Smooth muscle cell (in vitro differentiated cells): ENCODE results near the gene ACTL6B. TPM values are rescaled to one million over a fixed set of nuclear protein-coding genes. Genes with fewer than 3 reads are reported as not detected.

Source experiments
- DNase-seq: peaks from one replicate; lab custom pipeline; 2025; ENCODE audit not compliant: unreplicated experiment; lab: John Stamatoyannopoulos, UW
- H2AFZ ChIP-seq: fragments of 200-600 bp; sonication (generic); 2 replicates; pipeline ENCODE4 v1.6.0; 2016; ENCODE audit warnings: antibody characterized with exemption, low read depth, mild to moderate bottlenecking
- H3F3A ChIP-seq: fragments of 200-600 bp; sonication (generic); 2 replicates; pipeline ENCODE4 v1.6.0; 2017; ENCODE audit warnings: antibody characterized with exemption, low read depth
- H3K27ac ChIP-seq: fragments of 200-600 bp; sonication (generic); 2 replicates; pipeline ENCODE4 v1.5.1; 2016; ENCODE audit warnings: low read depth, mild to moderate bottlenecking
- H3K27me3 ChIP-seq: fragments of 200-600 bp; sonication (generic); 2 replicates; pipeline ENCODE4 v1.6.1; 2016; ENCODE audit warnings: low read depth, mild to moderate bottlenecking
- H3K36me3 ChIP-seq: fragments of 200-600 bp; sonication (generic); 2 replicates; pipeline ENCODE4 v1.5.1; 2016; ENCODE audit warnings: low read depth
- H3K4me1 ChIP-seq: fragments of 200-600 bp; sonication (generic); 2 replicates; pipeline ENCODE4 v1.5.1; 2016; ENCODE audit warnings: low read depth
- H3K4me2 ChIP-seq: fragments of 200-600 bp; sonication (generic); 2 replicates; pipeline ENCODE4 v1.6.0; 2016; ENCODE audit warnings: mild to moderate bottlenecking
- H3K4me3 ChIP-seq: fragments of 200-600 bp; sonication (generic); 2 replicates; pipeline ENCODE4 v1.5.1; 2016; ENCODE audit warnings: mild to moderate bottlenecking
- H3K79me2 ChIP-seq: fragments of 200-600 bp; sonication (generic); 2 replicates; pipeline ENCODE4 v1.6.0; 2016; ENCODE audit warnings: low read depth, mild to moderate bottlenecking
- H3K9ac ChIP-seq: fragments of 200-600 bp; sonication (generic); 2 replicates; pipeline ENCODE4 v1.6.0; 2016; ENCODE audit warnings: low read depth
- H3K9me3 ChIP-seq: fragments of 200-600 bp; sonication (generic); replicated peaks from 2 replicates; pipeline ENCODE4 v1.5.1; 2016; ENCODE audit warnings: low read depth
- H4K20me1 ChIP-seq: fragments of 200-600 bp; sonication (generic); 2 replicates; pipeline ENCODE4 v1.6.0; 2016; ENCODE audit warnings: low read depth
- whole genome bisulfite sequencing: methylation state at CpG from one replicate; pipeline ENCODE4 v1.1.7; 2016; ENCODE audit warnings: low lambda C conversion rate; 5-methylcytosine and 5-hydroxymethylcytosine counted together
- polyA plus RNA-seq: library from polyadenylated mRNA; unstranded; fragments of >200 nt; fragmentation: Nextera tagmentation; extraction: Ambion mirVana; gene quantifications from 2 replicates; pipeline ENCODE4 v1.2.1, GENCODE V29; 2016
- total RNA-seq: library from RNA; depleted of rRNA; stranded (reverse); fragments of >200 nt; gene quantifications from 2 replicates; pipeline ENCODE4 v1.2.3, GENCODE V29; 2014
- TF ChIP-seq, protein P1 (sequence below): fragments of 200-600 bp; sonication (generic); IDR thresholded peaks from 2 replicates; pipeline ENCODE4 v1.5.1; 2017; ENCODE audit warnings: borderline replicate concordance, mild to moderate bottlenecking, antibody characterized with exemption; ENCODE audit not compliant: insufficient read depth, poor library complexity, severe bottlenecking

The ACTL6B gene
- total and polyA plus RNA-seq, 2 experiments from 2014 or later: not detected

GRCh38 chr7:100682228-100682741 lies 26.0 kb upstream of the ACTL6B start:
- 72% methylated on average over 18 of the region's 25 CpGs for WGBS
- H3K27me3 ChIP-seq: no peaks in the 10 kb centered on the region
- no peak overlapping the region for H3K4me2 ChIP-seq
- H3K4me1 ChIP-seq: no peaks in the 10 kb centered on the region
- H3K36me3 ChIP-seq: no peaks in the 10 kb centered on the region
- DNase-seq: no peak
- no peak overlapping the region for H3K27ac ChIP-seq
- no peaks in the 10 kb centered on the region for H3K9me3 ChIP-seq
- peaks cover 60% of the 10 kb centered on the region for H4K20me1 ChIP-seq
- H3K79me2 ChIP-seq: no peaks in the 10 kb centered on the region
- H3F3A ChIP-seq: no peaks in the 10 kb centered on the region
- H3K9ac ChIP-seq: no peak overlapping the region
- TF ChIP-seq, protein P1, sequence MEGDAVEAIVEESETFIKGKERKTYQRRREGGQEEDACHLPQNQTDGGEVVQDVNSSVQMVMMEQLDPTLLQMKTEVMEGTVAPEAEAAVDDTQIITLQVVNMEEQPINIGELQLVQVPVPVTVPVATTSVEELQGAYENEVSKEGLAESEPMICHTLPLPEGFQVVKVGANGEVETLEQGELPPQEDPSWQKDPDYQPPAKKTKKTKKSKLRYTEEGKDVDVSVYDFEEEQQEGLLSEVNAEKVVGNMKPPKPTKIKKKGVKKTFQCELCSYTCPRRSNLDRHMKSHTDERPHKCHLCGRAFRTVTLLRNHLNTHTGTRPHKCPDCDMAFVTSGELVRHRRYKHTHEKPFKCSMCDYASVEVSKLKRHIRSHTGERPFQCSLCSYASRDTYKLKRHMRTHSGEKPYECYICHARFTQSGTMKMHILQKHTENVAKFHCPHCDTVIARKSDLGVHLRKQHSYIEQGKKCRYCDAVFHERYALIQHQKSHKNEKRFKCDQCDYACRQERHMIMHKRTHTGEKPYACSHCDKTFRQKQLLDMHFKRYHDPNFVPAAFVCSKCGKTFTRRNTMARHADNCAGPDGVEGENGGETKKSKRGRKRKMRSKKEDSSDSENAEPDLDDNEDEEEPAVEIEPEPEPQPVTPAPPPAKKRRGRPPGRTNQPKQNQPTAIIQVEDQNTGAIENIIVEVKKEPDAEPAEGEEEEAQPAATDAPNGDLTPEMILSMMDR: no peak
- H2AFZ ChIP-seq: no peak overlapping the region
- H3K4me3 ChIP-seq: no peak overlapping the region

DNA sequence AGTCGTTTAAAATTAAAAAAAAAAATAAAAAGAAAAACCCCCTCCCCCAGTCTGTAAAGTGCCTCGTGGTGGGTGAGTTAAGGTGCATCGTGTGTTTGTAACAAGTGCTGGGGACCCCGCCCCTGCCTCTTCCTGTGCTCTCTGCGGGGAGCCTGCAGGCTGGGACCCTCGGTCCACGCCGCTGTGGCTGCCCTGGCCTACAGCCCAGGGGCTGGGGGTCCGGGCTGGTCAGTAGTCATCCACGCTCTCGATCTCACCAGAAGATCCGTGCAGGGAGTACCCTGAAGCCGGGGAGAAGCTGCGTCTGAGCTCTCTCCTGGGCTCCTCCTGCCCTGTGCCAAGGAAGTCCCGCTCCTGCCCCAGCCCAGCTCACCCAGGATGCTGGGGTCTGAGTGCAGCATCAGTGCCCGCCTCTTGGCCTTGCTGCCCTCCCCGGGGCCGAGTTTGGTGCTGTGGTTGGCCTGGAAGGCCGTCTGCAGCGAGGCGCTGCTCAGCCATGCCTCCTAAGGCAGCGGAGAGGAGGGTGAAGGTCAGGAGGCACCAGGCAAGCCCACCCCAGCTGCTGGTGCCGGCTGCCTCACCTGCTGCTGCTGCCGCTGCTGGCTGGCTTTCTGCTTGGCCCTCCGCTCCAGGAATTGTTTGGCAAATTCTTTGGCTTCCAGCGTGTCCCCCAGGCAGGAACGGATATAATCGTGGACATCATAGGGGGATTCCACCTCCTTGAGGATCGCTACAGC lies 25.4 kb upstream of the ACTL6B start:
- TF ChIP-seq, protein P1: no peak
- peaks cover 3% of the 10 kb centered on the region for H3K79me2 ChIP-seq
- H3K4me1 ChIP-seq: no peaks in the 10 kb centered on the region
- H3K4me3 ChIP-seq: no peak overlapping the region
- DNase-seq: no peak
- no peaks in the 10 kb centered on the region for H3K36me3 ChIP-seq
- H3K9me3 ChIP-seq: no peaks in the 10 kb centered on the region
- H3F3A ChIP-seq: peaks cover 3% of the 10 kb centered on the region
- no peak overlapping the region for H3K9ac ChIP-seq
- WGBS: 93% methylated on average over 29 of the region's 29 CpGs
- no peak overlapping the region for H3K27ac ChIP-seq
- H2AFZ ChIP-seq: no peak overlapping the region
- H4K20me1 ChIP-seq: peaks cover 62% of the 10 kb centered on the region
- no peak overlapping the region for H3K4me2 ChIP-seq
- no peaks in the 10 kb centered on the region for H3K27me3 ChIP-seq

DNA sequence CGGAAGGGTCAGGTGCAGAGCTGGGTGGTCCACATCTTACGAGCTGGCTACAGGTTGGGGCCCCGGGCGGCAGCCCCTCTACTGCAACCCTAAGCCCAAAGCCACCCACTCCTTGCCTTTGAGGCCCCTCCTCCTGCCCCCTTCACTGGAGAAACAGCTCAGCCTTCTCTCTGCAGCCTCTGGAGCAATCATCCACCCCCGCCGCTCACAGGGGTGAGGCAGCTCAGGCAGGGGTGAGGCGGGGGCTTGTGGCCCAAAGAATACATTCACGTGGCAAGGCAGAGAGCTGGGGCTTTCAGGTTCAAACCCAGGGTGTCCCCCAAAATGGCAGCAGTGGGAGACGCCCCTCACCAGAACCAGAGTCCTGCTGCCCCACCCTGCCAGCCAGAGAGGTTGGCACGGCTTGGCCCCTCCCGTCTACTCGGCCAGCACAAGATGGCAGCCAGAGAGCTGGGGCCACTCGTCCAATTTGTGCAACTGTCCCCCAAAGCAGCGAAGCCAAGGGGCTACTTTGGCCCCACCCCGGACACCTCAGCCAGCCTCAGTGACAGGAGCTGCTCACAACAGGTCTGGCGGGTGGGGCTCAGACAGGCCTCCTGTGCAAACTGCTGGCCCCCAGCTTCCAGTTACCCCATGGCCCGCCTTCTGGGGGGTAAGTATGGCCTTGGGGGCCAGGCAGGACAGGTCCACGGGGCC lies 24.5 kb upstream of the ACTL6B start:
- WGBS: 92% methylated on average over 18 of the region's 18 CpGs
- Histone ChIP-seq H3K4me3 (no peak overlapping the region), H3K9me3 (no peaks in the 10 kb centered on the region), H4K20me1 (peaks cover 72% of the 10 kb centered on the region), H3K4me1 (no peaks in the 10 kb centered on the region), H3K9ac (no peak overlapping the region), H3F3A (peaks cover 7% of the 10 kb centered on the region), H3K4me2 (no peak overlapping the region), H3K79me2 (peaks cover 13% of the 10 kb centered on the region), H3K36me3 (no peaks in the 10 kb centered on the region), H2AFZ (no peak overlapping the region), H3K27me3 (no peaks in the 10 kb centered on the region), H3K27ac (no peak overlapping the region)
- TF ChIP-seq, protein P1: no peak
- no peak for DNase-seq
